HG03521 (cell line): ENCODE data around the gene CD177.
"Not testable (repeated sequence)": the region's sequence is repeated elsewhere in the genome, so short reads cannot be mapped to it uniquely, and the experiment has no call there.

ENCODE experiments used
- ATAC-seq: cut with Tn5 transposase; IDR thresholded peaks from one replicate; pipeline ENCODE4 v1.9.1; 2021; ENCODE audit warnings: mild to moderate bottlenecking, moderate library complexity; ENCODE audit not compliant: unreplicated experiment

Gene CD177

DNA sequence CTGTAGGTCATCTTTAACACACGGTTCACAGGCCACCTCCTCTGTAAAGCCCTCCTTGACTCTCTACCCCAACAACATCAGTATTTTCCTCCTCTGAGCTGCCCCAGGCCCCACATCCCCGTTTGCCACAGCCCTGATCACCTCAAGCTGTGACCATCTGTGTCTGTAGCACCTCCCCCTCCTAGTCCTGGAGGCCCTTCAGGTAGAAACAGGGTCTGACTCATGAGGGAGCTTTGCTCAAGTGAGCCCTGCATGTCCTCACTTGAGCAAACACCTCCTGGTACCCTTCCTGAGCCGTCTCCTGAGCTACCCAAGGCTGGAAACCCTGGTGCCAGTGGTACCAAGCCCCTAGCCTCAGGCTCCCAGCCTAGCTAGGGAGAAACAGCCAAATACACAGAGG is 24.1 kb downstream of the CD177 start:
- not testable (repeated sequence) for ATAC-seq

DNA sequence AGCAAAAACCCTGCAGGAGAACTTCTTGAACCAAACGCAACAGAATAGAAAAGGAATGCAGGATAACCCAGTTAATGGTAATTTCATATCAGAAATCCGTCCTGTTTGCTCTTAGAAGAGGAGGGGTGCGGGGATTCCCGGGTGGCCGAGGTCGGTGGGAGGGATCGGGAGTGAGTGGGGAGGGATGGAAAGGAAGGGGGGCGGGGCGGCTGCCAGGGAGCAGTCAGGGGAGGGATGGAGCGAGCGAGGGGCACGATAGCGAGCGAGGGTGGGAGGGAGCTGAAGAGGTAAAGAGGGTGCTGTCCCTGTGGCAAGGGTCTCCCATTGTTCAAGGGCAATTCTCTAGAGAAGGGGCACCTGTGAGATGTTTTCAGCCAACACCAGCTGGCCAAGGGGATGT is 26.5 kb downstream of the CD177 start:
- ATAC-seq: no peak

- no peak for ATAC-seq
Observed at GRCh38 chr19:43380771-43381386, 27.4 kb downstream of the CD177 start.

DNA sequence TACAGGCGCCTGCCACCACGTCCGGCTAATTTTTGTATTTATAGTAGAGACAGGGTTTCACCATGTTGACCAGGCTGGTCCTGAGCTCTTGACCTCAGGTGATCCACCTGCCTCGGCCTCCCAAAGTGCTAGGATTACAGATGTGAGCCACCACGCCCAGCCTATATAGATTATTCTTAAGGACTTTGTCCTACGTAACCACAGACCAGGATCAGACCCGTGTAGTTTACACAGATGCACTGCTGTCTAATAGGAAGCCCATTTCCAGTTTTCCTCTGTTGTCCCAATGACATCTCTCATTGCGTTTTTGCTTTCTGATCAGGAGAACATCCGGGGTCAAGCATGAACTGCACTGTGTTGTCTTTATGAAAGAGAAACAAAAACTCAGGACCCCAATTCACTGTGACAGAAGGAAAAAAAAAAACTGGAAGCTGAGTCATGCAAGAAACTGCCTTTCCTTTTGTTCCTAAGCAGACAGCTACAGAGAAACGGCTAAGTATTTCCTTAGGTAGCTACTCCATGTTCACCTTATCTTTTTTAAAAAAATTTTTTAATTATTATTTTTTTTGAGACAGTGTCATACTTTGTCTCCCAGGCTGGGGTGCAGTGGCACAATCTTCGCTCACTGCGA is 29.2 kb downstream of the CD177 start:
- not testable (repeated sequence) for ATAC-seq

- ATAC-seq: not testable (repeated sequence)
Observed at GRCh38 chr19:43383254-43383653, 29.8 kb downstream of the CD177 start.

- not testable (repeated sequence) for ATAC-seq
Observed at GRCh38 chr19:43383759-43384158, 30.3 kb downstream of the CD177 start.

DNA sequence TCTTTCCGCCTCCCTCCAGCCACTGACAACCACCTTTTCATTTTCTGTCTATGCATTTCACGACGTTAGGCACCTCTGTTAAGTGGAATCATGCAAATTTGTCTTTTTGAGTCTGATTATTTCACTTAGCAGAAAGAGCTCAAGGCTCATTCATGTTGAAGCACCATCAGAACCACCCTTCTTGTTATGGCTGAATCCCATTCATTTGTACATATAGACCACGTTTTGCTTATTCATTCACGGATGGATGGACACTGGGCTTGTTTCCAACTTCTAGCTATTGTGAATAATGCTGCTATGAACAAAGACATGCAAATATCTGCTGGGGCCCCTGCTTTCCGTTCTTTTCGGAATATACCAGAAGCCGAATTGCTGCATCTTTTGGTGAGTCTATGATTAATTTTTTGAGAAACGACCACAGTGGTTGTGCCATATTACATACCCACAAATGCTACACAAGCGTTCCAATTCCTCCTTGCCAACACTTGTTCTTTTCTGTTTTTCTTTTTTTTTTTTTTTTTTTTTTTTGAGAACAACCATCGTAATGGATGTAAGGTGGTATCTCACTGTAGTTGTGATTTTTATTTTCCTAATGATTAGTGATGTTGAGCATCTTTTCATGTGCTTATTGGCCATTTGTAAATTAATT is 37.5 kb downstream of the CD177 start:
- ATAC-seq: not testable (repeated sequence)

- not testable (repeated sequence) for ATAC-seq
Observed at GRCh38 chr19:43391552-43391935, 38.1 kb downstream of the CD177 start.

GRCh38 chr19:43393501-43393900 is 40.0 kb downstream of the CD177 start:
- not testable (repeated sequence) for ATAC-seq

DNA sequence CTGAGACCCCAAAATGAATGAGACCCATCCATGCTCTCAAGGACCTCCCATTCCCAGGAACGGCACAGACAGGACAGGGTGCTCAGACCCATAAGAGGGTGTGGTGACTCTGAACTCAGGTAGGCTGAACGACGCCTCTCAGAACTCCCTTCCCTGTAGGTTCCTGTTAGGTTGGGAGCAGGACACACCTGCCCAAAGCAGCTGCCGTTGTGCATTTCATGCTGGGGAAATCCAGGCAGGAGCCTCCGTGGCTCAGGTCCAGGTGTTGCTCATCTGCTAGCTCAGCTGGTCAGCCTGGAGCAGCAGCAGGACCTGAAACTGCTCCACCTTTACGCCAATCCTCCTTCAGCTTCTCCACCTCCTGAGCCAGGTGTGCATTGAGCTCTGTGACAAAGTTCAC is 42.1 kb downstream of the CD177 start:
- no peak for ATAC-seq

DNA sequence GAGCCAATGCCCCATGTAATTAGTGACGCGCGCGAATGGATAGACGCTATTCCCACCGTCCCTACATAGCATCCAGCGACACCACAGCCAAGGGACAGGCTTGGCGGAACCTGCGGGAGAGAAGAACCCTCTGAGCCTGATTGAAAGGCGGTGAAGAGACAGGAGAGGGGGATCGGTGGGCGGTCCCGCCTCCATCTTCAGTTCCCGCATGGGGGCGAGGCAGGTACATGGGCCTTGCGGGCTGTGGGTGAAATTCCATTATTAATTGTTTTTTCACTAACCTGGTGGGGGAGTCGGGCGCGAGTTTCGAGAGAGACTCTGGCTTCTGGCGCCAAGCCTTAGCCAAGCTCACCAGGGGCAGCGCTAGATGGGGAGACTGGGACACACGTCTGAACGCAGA is 52.8 kb downstream of the CD177 start:
- ATAC-seq: no peak

DNA sequence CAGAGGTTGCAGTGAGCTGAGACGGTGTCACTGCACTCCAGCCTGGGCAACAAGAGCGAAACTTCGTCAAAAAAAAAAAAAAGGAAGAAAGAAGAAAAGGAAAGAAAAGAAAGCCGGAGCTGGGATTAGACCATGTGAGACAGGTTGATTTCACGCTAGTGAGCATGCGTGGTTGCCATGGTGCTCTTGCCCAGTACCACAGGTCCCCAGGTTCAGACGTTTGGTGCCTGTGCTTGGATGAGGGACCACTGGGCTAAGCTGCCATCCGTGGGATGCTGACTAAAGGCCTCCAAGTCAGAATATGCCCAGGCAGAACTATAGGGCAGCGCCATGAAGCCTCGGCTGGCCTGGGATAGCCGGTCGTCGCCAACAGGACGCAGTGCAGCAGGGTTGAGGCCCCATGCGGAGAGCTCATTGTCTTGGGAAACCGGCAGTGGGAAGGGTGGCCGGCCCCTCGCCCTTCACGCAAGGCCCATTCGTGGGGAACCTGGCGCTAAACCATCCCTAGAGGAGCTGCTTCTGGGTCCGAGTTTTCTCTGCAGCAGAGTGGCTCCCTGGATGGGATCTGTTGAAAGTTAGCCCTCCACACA is 54.0 kb downstream of the CD177 start:
- ATAC-seq: no peak

DNA sequence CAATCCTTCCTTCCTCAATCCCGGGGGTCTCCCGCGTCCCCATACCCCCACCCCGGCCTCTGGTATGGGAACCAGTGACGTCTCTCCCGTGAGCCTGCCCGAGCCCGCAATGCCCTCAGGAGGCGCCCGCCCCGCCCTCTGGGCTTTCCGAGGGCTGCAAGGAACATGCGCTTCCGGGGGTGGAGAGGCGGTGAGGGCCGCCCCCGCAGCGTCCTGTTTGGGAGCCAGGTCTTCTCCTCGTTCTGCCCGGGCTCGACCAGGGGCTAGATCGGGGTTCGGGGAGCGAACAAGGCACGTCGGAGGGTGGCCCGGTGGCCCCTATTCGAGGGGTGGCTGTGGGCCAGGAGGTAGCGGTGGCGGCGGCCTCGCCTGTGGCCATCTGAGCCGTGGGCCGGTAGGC is 54.6 kb downstream of the CD177 start:
- no peak for ATAC-seq

GRCh38 chr19:43409415-43409814 is 55.9 kb downstream of the CD177 start:
- no peak for ATAC-seq

GRCh38 chr19:43412441-43412840 is 59.0 kb downstream of the CD177 start:
- no peak for ATAC-seq
